IMR-90 (cell line): ENCODE measurements around the gene IRF4. TPM values are rescaled to one million over a fixed set of nuclear protein-coding genes. Genes with fewer than 3 reads are reported as not detected.

Source experiments
- ATAC-seq: fragments of 200-7000 bp; cut with Tn5 transposase; 2 replicates; pipeline ENCODE4 v1.9.1; 2020; ENCODE audit warnings: low read depth, mild to moderate bottlenecking, moderate library complexity
- BruUV-seq: library from RNA; stranded (reverse); fragments of 400-500 nt; replicated peaks from 2 replicates; lab custom pipeline; 2021; lab: Mats Ljungman, UMichigan
- CTCF ChIA-PET: fragments of 300-600 bp; formaldehyde crosslinking; extraction: SDS; loops from one replicate; lab custom pipeline; 2021; ENCODE audit warnings: antibody characterized with exemption; lab: Yijun Ruan, JAX
- POLR2A ChIA-PET: fragments of 300-600 bp; sonication (Branson Sonifier 250); formaldehyde crosslinking; loops from one replicate; lab custom pipeline; 2022; ENCODE audit warnings: antibody characterized with exemption; ENCODE audit not compliant: unreplicated experiment; lab: Charles Lee
- DNase-seq: peaks from one replicate; pipeline ENCODE4 v3.0.0; 2013
- H2AFZ ChIP-seq: replicated peaks from 2 replicates; pipeline ENCODE3; 2013; ENCODE audit warnings: low read length, mild to moderate bottlenecking; ENCODE audit not compliant: poor library complexity
- H2AK5ac ChIP-seq: 2 replicates; pipeline ENCODE4 v1.6.1; 2013; ENCODE audit warnings: low read depth, low read length, inconsistent platforms
- H2AK9ac ChIP-seq: replicated peaks from 2 replicates; pipeline ENCODE3; 2013; ENCODE audit warnings: mild to moderate bottlenecking, low read depth, low read length, moderate library complexity; ENCODE audit not compliant: poor library complexity
- H2BK120ac ChIP-seq: 2 replicates; pipeline ENCODE4 v1.6.1; 2013; ENCODE audit warnings: low read depth, low read length, inconsistent platforms
- H2BK15ac ChIP-seq: 3 replicates; pipeline ENCODE4 v1.6.1; 2013; ENCODE audit warnings: low read depth, low read length, inconsistent platforms
- H2BK20ac ChIP-seq: 2 replicates; pipeline ENCODE4 v1.6.1; 2013; ENCODE audit warnings: low read depth, mild to moderate bottlenecking, inconsistent platforms, low read length, moderate library complexity
- H2BK5ac ChIP-seq: 2 replicates; pipeline ENCODE4 v1.6.1; 2013; ENCODE audit warnings: mild to moderate bottlenecking, low read depth, low read length, inconsistent platforms; ENCODE audit not compliant: poor library complexity, severe bottlenecking
- H3K14ac ChIP-seq: replicated peaks from 2 replicates; pipeline ENCODE4 v1.6.1; 2013; ENCODE audit warnings: low read depth, low read length, inconsistent platforms
- H3K18ac ChIP-seq: 2 replicates; pipeline ENCODE4 v1.6.1; 2013; ENCODE audit warnings: low read depth, low read length, control low read depth
- H3K23ac ChIP-seq: 2 replicates; pipeline ENCODE4 v1.6.1; 2013; ENCODE audit warnings: low read depth, low read length, inconsistent platforms
- H3K27ac ChIP-seq: 2 replicates; pipeline ENCODE4 v1.5.1; 2013; ENCODE audit warnings: mild to moderate bottlenecking, control low read depth, low read length; ENCODE audit not compliant: insufficient read depth
- H3K27me3 ChIP-seq: 2 replicates; pipeline ENCODE4 v1.6.1; 2013; ENCODE audit warnings: low read length; ENCODE audit not compliant: control insufficient read depth, insufficient read depth
- H3K36me3 ChIP-seq: 2 replicates; pipeline ENCODE4 v1.6.1; 2013; ENCODE audit warnings: low read length, mixed read lengths; ENCODE audit not compliant: control insufficient read depth, insufficient read depth
- H3K4ac ChIP-seq: 2 replicates; pipeline ENCODE4 v1.6.1; 2013; ENCODE audit warnings: low read depth, low read length, inconsistent platforms
- H3K4me1 ChIP-seq: 2 replicates; pipeline ENCODE4 v1.6.1; 2013; ENCODE audit warnings: low read length, mixed read lengths; ENCODE audit not compliant: control insufficient read depth, insufficient read depth
- H3K4me2 ChIP-seq: 2 replicates; pipeline ENCODE4 v1.6.1; 2013; ENCODE audit warnings: low read depth, mild to moderate bottlenecking, control low read depth, low read length, moderate library complexity
- H3K4me3 ChIP-seq: 2 replicates; pipeline ENCODE4 v1.5.1; 2013; ENCODE audit warnings: low read depth, mild to moderate bottlenecking, control low read depth, low read length, moderate library complexity; ENCODE audit not compliant: insufficient read depth
- H3K56ac ChIP-seq: 2 replicates; pipeline ENCODE4 v1.6.1; 2013; ENCODE audit warnings: low read length, inconsistent platforms; ENCODE audit not compliant: insufficient read depth; ENCODE audit errors: extremely low read depth
- H3K79me1 ChIP-seq, 2 experiments: 2 replicates each; pipeline ENCODE4 v1.6.1; 2013; ENCODE audit warnings: low read length in 2 of 2, inconsistent platforms in 1 of 2, low read depth in 1 of 2
- H3K9ac ChIP-seq: 2 replicates; pipeline ENCODE4 v1.6.1; 2013; ENCODE audit warnings: low read depth, low read length, control low read depth
- H3K9me1 ChIP-seq: 2 replicates; pipeline ENCODE4 v1.6.1; 2013; ENCODE audit warnings: low read length, inconsistent platforms; ENCODE audit not compliant: insufficient read depth
- H3K9me3 ChIP-seq: 2 replicates; pipeline ENCODE4 v1.6.1; 2013; ENCODE audit warnings: low read length; ENCODE audit not compliant: control insufficient read depth, insufficient read depth
- H4K20me1 ChIP-seq: 2 replicates; pipeline ENCODE4 v1.6.1; 2013; ENCODE audit warnings: low read length, inconsistent platforms; ENCODE audit not compliant: insufficient read depth
- H4K5ac ChIP-seq: 2 replicates; pipeline ENCODE4 v1.6.1; 2013; ENCODE audit warnings: mild to moderate bottlenecking, low read depth, low read length, control low read depth
- H4K8ac ChIP-seq, 2 experiments: 2 replicates each; pipeline ENCODE4 v1.6.1; 2013; ENCODE audit warnings: low read depth in 2 of 2, low read length in 2 of 2, control low read depth in 1 of 2, inconsistent platforms in 1 of 2
- H4K91ac ChIP-seq: 2 replicates; pipeline ENCODE4 v1.6.1; 2013; ENCODE audit warnings: low read depth, low read length, inconsistent platforms; ENCODE audit not compliant: insufficient read depth
- BHLHE40 ChIP-seq: fragments of 150-350 bp; IDR thresholded peaks from 2 replicates; pipeline ENCODE4 v1.6.1; 2016; ENCODE audit warnings: mild to moderate bottlenecking, low read depth, low read length
- ELK1 ChIP-seq: fragments of 150-350 bp; IDR thresholded peaks from 2 replicates; pipeline ENCODE4 v1.6.1; 2016; ENCODE audit warnings: low read depth, mild to moderate bottlenecking, low read length, moderate library complexity, borderline replicate concordance
- FOS ChIP-seq: fragments of 150-350 bp; IDR thresholded peaks from 2 replicates; pipeline ENCODE4 v1.6.1; 2016; ENCODE audit warnings: low read depth, low read length
- MXI1 ChIP-seq: IDR thresholded peaks from 2 replicates; pipeline ENCODE4 v1.6.1; 2012; ENCODE audit warnings: low read depth, mild to moderate bottlenecking, low read length, moderate library complexity, borderline replicate concordance
- RCOR1 ChIP-seq: IDR thresholded peaks from 2 replicates; pipeline ENCODE4 v1.6.1; 2012; ENCODE audit warnings: mild to moderate bottlenecking, low read length, improper control_type of control experiment; ENCODE audit not compliant: insufficient replicate concordance
- WGBS, 2 experiments: methylation state at CpG; one replicate each; pipeline versions ENCODE4 v1.1.5 to v1.1.7; 2013; ENCODE audit warnings: missing lambda C conversion rate in 2 of 2; ENCODE audit not compliant: insufficient read length in 1 of 2; ENCODE audit errors: extremely low coverage in 2 of 2; 5-methylcytosine and 5-hydroxymethylcytosine counted together
- dilution Hi-C: fragments of 300-500 bp; cut with HindIII; formaldehyde crosslinking; loops from one replicate; pipeline ENCODE4 v1.14.3; 2018; ENCODE audit warnings: low sequenced_read_pairs; ENCODE audit not compliant: unreplicated experiment
- in situ Hi-C: fragments of 300-500 bp; cut with MboI; formaldehyde crosslinking; loops from 3 replicates; pipeline ENCODE4 v1.14.3; 2019; ENCODE audit warnings: low sequenced_read_pairs, inconsistent platforms, mixed read lengths
- intact Hi-C: fragments of 100-400 bp; cut with micrococcal nuclease; formaldehyde crosslinking; loops from 2 replicates; pipeline ENCODE4 v1.10.0; 2022
- polyA plus RNA-seq, 3 experiments: library from polyadenylated mRNA; depleted of rRNA; stranded (reverse); fragments of >200 nt; gene quantifications; 2 replicates each; pipeline ENCODE4 v1.2.3, GENCODE V29; 2012; ENCODE audit warnings: low replicate concordance in 1 of 3
- total RNA-seq: library from RNA; depleted of rRNA; stranded (reverse); fragments of >200 nt; gene quantifications from 2 replicates; pipeline ENCODE4 v1.2.3, GENCODE V29; 2012

Gene IRF4
- total and polyA plus RNA-seq, 2 of the 4 experiments (the other 2 are of a cell fraction): not detected

- TF ChIP-seq RCOR1: no peak
- TF ChIP-seq ELK1: no peak
Observed at GRCh38 chr6:455006-455585, 63.5 kb downstream of the IRF4 start (continued).

- no peaks in the 10 kb centered on the region for H3K4me1 ChIP-seq
- no peak for ATAC-seq
- no peaks in the 10 kb centered on the region for H3K36me3 ChIP-seq
- no peak overlapping the region for H2BK15ac ChIP-seq
- WGBS, 2 experiments: no CpG with 5 or more reads among the region's 8 CpGs
- H3K56ac ChIP-seq: no peak overlapping the region
- POLR2A ChIA-PET: no interaction called here
- H3K27ac ChIP-seq: no peak overlapping the region
- peaks cover 2% of the 10 kb centered on the region; the same call in 1 of the 2 replicates for H3K9me3 ChIP-seq
- H4K8ac ChIP-seq: no peak overlapping the region
- no peak overlapping the region for H3K9ac ChIP-seq
- no peak overlapping the region for H3K18ac ChIP-seq
- no peak overlapping the region for H4K5ac ChIP-seq
- H3K4ac ChIP-seq: no peak overlapping the region
- no TSS peak for BruUV-seq
- CTCF ChIA-PET: no interaction called here
- H2BK5ac ChIP-seq: no peak overlapping the region
- no peak overlapping the region for H2AFZ ChIP-seq
- no peak overlapping the region for H3K4me3 ChIP-seq
- intact Hi-C loops: no loop called here
- H3K79me1 ChIP-seq: no peaks in the 10 kb centered on the region
- no peak overlapping the region for H3K14ac ChIP-seq
- H3K4me2 ChIP-seq: no peak overlapping the region
- no peak overlapping the region for H3K23ac ChIP-seq
- no peaks in the 10 kb centered on the region for H4K20me1 ChIP-seq
- in situ Hi-C loops: no loop called here
- H2AK5ac ChIP-seq: no peak overlapping the region
- dilution Hi-C loops: no loop called here
- TF ChIP-seq FOS (no peak), MXI1 (no peak), RCOR1 (no peak), BHLHE40 (no peak)
- H2BK20ac ChIP-seq: no peak overlapping the region
- H3K9me1 ChIP-seq: no peaks in the 10 kb centered on the region
- no peak overlapping the region for H2BK120ac ChIP-seq
- DNase-seq: no peak
- no peak overlapping the region for H2AK9ac ChIP-seq
- no peak overlapping the region for H4K91ac ChIP-seq
- H3K27me3 ChIP-seq: peaks cover 6% of the 10 kb centered on the region
Observed at GRCh38 chr6:455835-456234, 64.3 kb downstream of the IRF4 start.
